H1 (cell line): ENCODE measurements around the gene TCL1A. TPM values are rescaled to one million over a fixed set of nuclear protein-coding genes. Genes with fewer than 3 reads are reported as not detected.

Source experiments
- polyA plus RNA-seq, 7 experiments: library from polyadenylated mRNA; depleted of rRNA in 3 of 7; stranded (reverse) in 5 of 7; unstranded in 2 of 7; fragments of >200 nt in 5 of 7; fragments of 200-250 nt in 2 of 7; gene quantifications; 1 replicate in 5 of 7; 2 replicates in 1 of 7; 4 replicates in 1 of 7; pipeline versions ENCODE4 v1.2.1 to v1.2.3, GENCODE V29; 2011 to 2013; ENCODE audit warnings: missing spikeins in 2 of 7, mixed read lengths in 2 of 7
- small RNA-seq: library from polyadenylated mRNA; stranded (forward); fragments of <200 nt; extraction: miRNeasy Mini kit (QIAGEN cat#:217004); gene quantifications from one replicate; pipeline ENCODE3, GENCODE V24; 2013; ENCODE audit not compliant: insufficient read depth
- total RNA-seq: library from RNA; stranded (reverse); fragmentation: NEBNext Ultra II Directional; extraction: Animal tissue kit (Norgen Biotek cat#: 25700); gene quantifications from 2 replicates; pipeline ENCODE4 v1.2.1, GENCODE V29; 2021

TCL1A gene
- total and polyA plus RNA-seq, 2 of the 8 experiments (the other 6 are each of a cell fraction or from before 2014, with no cell fraction given): 0.35 to 7.6 TPM

Small RNA genes within 50 kb of the gene (small RNA-seq; reads per million reads assigned to genes)
- not detected for gene RF02193

Other genes starting within 250 kb of the TCL1A start
- 0.08 TPM in 1 of 2 replicates, not detected in the other for gene SYNE3, start 197.5 kb downstream of the TCL1A start, total RNA-seq
- under 0.01 and 0.02 TPM in 2 replicates for gene SYNE3, start 197.5 kb downstream of the TCL1A start, polyA plus RNA-seq (2011; rRNA removed)
- gene GLRX5, start 179.1 kb downstream of the TCL1A start, total RNA-seq: 84.8 and 88.8 TPM in 2 replicates
- gene GLRX5, start 179.1 kb downstream of the TCL1A start, polyA plus RNA-seq (2011; rRNA removed): 43.9 and 70.1 TPM in 2 replicates
- 7.5 and 9.6 TPM in 2 replicates for gene TCL1B, start 27.7 kb downstream of the TCL1A start, total RNA-seq
- gene TCL1B, start 27.7 kb downstream of the TCL1A start, polyA plus RNA-seq (2011; rRNA removed): 11.5 and 14.7 TPM in 2 replicates
- 63.7 and 63.9 TPM in 2 replicates for gene TUNAR, start 162.7 kb upstream of the TCL1A start, total RNA-seq
- gene TUNAR, start 162.7 kb upstream of the TCL1A start, polyA plus RNA-seq (2011; rRNA removed): 12.3 and 12.8 TPM in 2 replicates